HCT116 (cell line): ENCODE data around the gene AKNAD1.

ENCODE experiments used
- EZH2 ChIP-seq: fragments of 200-600 bp; sonication (generic); IDR thresholded peaks from 2 replicates; pipeline ENCODE4 v1.6.1; 2017; ENCODE audit warnings: antibody characterized with exemption, mixed run types
- POLR2A ChIP-seq: IDR thresholded peaks from 2 replicates; pipeline ENCODE4 v1.7.0; 2011; ENCODE audit warnings: borderline replicate concordance; ENCODE audit not compliant: insufficient read depth, insufficient read length; ENCODE audit errors: extremely low read depth
- POLR2AphosphoS5 ChIP-seq: IDR thresholded peaks from 2 replicates; pipeline ENCODE4 v1.6.1; 2011; ENCODE audit warnings: mild to moderate bottlenecking, low read depth, low read length, moderate library complexity
- TCF7L2 ChIP-seq: IDR thresholded peaks from 2 replicates; pipeline ENCODE4 v1.7.0; 2011; ENCODE audit warnings: borderline replicate concordance, inconsistent platforms; ENCODE audit not compliant: insufficient read depth, insufficient read length; ENCODE audit errors: extremely low read depth
- TF ChIP-seq, protein P1 (sequence below), 3 experiments: fragments of 200-600 bp in 1 of 3; sonication (generic) in 1 of 3; IDR thresholded peaks in 2 of 3; conservative IDR thresholded peaks in 1 of 3; 2 replicates each; pipeline ENCODE4 v1.5.1; 2012 to 2017; ENCODE audit warnings: low read depth in 2 of 3, low read length in 2 of 3, antibody characterized with exemption in 1 of 3, borderline replicate concordance in 1 of 3, control low read depth in 1 of 3, mild to moderate bottlenecking in 1 of 3, mixed read lengths in 1 of 3, mixed run types in 1 of 3, moderate library complexity in 1 of 3; ENCODE audit not compliant: insufficient read depth in 1 of 3

DNA sequence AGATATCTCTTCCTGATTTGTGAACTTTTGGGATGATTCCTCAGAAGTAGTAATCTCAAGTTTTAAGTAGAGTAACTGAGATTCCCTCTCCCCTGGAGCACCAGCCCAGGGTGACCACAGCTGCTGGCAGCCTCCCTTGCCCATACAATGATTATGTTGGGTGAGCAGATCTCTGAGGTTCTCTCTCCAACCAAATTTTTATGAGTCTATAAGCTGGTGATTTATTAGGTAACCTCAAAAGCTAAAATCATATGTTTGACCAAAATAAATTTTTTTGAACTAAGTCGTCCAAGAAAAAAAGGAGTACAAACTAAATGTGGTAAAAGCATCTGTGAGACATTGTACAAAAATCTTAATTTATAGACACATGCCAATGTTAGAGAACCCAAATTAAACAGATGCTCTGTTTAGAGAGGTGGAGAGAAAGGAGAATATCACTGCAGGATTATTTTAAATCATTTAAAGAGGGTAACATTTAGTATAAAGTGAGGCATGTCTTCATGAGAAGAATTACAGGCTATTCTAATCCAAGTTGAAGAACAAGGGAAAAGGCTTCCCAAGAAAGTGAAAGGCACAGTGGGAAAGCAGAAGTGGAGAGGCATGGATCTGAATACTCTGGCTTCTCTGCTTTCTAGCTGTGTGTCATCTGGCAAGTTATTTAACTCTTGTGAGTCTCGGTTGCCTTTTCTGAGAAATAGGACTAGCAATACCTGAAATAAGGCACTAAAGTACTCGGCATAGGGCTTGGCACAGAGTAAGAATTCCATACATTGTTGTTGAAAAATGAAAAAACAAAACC lies 2.5 kb downstream of the AKNAD1 start:
- TF ChIP-seq, protein P1, sequence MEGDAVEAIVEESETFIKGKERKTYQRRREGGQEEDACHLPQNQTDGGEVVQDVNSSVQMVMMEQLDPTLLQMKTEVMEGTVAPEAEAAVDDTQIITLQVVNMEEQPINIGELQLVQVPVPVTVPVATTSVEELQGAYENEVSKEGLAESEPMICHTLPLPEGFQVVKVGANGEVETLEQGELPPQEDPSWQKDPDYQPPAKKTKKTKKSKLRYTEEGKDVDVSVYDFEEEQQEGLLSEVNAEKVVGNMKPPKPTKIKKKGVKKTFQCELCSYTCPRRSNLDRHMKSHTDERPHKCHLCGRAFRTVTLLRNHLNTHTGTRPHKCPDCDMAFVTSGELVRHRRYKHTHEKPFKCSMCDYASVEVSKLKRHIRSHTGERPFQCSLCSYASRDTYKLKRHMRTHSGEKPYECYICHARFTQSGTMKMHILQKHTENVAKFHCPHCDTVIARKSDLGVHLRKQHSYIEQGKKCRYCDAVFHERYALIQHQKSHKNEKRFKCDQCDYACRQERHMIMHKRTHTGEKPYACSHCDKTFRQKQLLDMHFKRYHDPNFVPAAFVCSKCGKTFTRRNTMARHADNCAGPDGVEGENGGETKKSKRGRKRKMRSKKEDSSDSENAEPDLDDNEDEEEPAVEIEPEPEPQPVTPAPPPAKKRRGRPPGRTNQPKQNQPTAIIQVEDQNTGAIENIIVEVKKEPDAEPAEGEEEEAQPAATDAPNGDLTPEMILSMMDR (IDR thresholded peaks at IDR 0.05 in 2 of 3, conservative IDR thresholded peaks at IDR 0.05 in 1 of 3; ENCODE audit: borderline replicate concordance in 1 of 3, insufficient read depth in 1 of 3, low read depth in 2 of 3, low read length in 2 of 3), result no peak
- TF ChIP-seq TCF7L2, result no peak
- no peak for TF ChIP-seq POLR2A
- no peak for TF ChIP-seq POLR2AphosphoS5
- no peak for TF ChIP-seq EZH2
